Esophagus squamous epithelium (tissue), 4 donors: ENCODE measurements around the gene ADGRV1.

Experiments used
- POLR2A ChIP-seq, 4 donors: fragments of 450-650 bp; IDR thresholded peaks; one replicate each; pipeline ENCODE4 v1.6.1; 2017; ENCODE audit warnings: antibody characterized with exemption in 4 of 4, mild to moderate bottlenecking in 4 of 4, moderate library complexity in 3 of 4
- TF ChIP-seq, protein P1 (sequence below), 6 experiments: fragments of 450-650 bp in 4 of 6; fragments of 200-600 bp in 2 of 6; sonication (generic) in 2 of 6; IDR thresholded peaks; one replicate each; pipeline ENCODE4 v1.5.1; 2016 to 2019; ENCODE audit warnings: antibody characterized with exemption in 6 of 6, mild to moderate bottlenecking in 4 of 6, moderate library complexity in 4 of 6

DNA sequence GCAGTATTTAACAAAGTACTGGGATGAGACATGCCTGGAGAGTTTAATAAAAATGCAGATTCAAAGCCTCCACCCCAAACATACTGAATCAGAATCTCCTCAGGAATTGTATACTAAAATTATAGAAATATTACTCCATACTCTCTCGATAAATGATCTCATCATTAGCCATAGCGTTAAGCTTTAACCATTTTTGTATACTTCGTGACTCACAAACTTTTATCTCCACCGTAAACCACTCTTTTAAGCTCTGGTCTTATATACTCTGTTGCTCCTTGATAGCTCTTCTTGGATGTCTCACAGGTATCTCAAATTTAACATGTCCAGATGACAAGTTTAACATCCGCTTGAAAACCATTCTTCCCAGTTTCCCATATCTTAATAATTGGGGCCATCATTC is 327.8 kb downstream of the ADGRV1 start:
- TF ChIP-seq, protein P1, sequence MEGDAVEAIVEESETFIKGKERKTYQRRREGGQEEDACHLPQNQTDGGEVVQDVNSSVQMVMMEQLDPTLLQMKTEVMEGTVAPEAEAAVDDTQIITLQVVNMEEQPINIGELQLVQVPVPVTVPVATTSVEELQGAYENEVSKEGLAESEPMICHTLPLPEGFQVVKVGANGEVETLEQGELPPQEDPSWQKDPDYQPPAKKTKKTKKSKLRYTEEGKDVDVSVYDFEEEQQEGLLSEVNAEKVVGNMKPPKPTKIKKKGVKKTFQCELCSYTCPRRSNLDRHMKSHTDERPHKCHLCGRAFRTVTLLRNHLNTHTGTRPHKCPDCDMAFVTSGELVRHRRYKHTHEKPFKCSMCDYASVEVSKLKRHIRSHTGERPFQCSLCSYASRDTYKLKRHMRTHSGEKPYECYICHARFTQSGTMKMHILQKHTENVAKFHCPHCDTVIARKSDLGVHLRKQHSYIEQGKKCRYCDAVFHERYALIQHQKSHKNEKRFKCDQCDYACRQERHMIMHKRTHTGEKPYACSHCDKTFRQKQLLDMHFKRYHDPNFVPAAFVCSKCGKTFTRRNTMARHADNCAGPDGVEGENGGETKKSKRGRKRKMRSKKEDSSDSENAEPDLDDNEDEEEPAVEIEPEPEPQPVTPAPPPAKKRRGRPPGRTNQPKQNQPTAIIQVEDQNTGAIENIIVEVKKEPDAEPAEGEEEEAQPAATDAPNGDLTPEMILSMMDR (IDR thresholded peaks at IDR 0.05), result no peak
- TF ChIP-seq POLR2A (IDR thresholded peaks at IDR 0.05), result no peak
